ENCODE data around the gene PACRG. TPM values are rescaled to one million over a fixed set of nuclear protein-coding genes. Genes with fewer than 3 reads are reported as not detected.

The PACRG gene
- total RNA-seq, 1 donor from 2014 or later, result under 0.01 TPM

- no peak overlapping the region for H3K4me3 ChIP-seq (ENCODE audit: low read depth, low read length)
- no peaks in the 10 kb centered on the region for H3K36me3 ChIP-seq (ENCODE audit: control insufficient read depth, insufficient read depth, low read length)
- no peak for DNase-seq (ENCODE audit: low read depth)
- H3K27me3 ChIP-seq (ENCODE audit: control insufficient read depth, insufficient read depth, low read length), result no peaks in the 10 kb centered on the region
- TF ChIP-seq CTCF (IDR thresholded peaks at IDR 0.05; ENCODE audit: insufficient read depth, low read length, severe bottlenecking), result no peak
- no peak for FAIRE-seq
Measured at GRCh38 chr6:163031931-163032330, 304.2 kb downstream of the PACRG start.

- no peak overlapping the region for H3K4me3 ChIP-seq (ENCODE audit: low read depth, low read length)
- no peak for DNase-seq (ENCODE audit: low read depth)
- H3K36me3 ChIP-seq (ENCODE audit: control insufficient read depth, insufficient read depth, low read length), result no peaks in the 10 kb centered on the region
- FAIRE-seq, result no peak
- no peak for TF ChIP-seq CTCF (IDR thresholded peaks at IDR 0.05; ENCODE audit: insufficient read depth, low read length, severe bottlenecking)
- no peaks in the 10 kb centered on the region for H3K27me3 ChIP-seq (ENCODE audit: control insufficient read depth, insufficient read depth, low read length)
Measured at GRCh38 chr6:163036160-163036645, 308.4 kb downstream of the PACRG start.

GRCh38 chr6:163038317-163038716, 310.5 kb downstream of the PACRG start:
- H3K4me3 ChIP-seq (ENCODE audit: low read depth, low read length), result no peak overlapping the region
- no peak for TF ChIP-seq CTCF (IDR thresholded peaks at IDR 0.05; ENCODE audit: insufficient read depth, low read length, severe bottlenecking)
- no peaks in the 10 kb centered on the region for H3K27me3 ChIP-seq (ENCODE audit: control insufficient read depth, insufficient read depth, low read length)
- H3K36me3 ChIP-seq (ENCODE audit: control insufficient read depth, insufficient read depth, low read length), result no peaks in the 10 kb centered on the region
- DNase-seq (ENCODE audit: low read depth) (no peak), FAIRE-seq (no peak)

- TF ChIP-seq CTCF (IDR thresholded peaks at IDR 0.05; ENCODE audit: insufficient read depth, low read length, severe bottlenecking), result no peak
- Histone ChIP-seq H3K36me3 (ENCODE audit: control insufficient read depth, insufficient read depth, low read length) (no peaks in the 10 kb centered on the region), H3K27me3 (ENCODE audit: control insufficient read depth, insufficient read depth, low read length) (no peaks in the 10 kb centered on the region), H3K4me3 (ENCODE audit: low read depth, low read length) (no peak overlapping the region)
- FAIRE-seq (no peak), DNase-seq (ENCODE audit: low read depth) (no peak)
Measured at GRCh38 chr6:163048345-163048744, 320.6 kb downstream of the PACRG start.

- DNase-seq (ENCODE audit: low read depth) (no peak), FAIRE-seq (no peak)
- no peak for TF ChIP-seq CTCF (IDR thresholded peaks at IDR 0.05; ENCODE audit: insufficient read depth, low read length, severe bottlenecking)
- no peak overlapping the region for H3K4me3 ChIP-seq (ENCODE audit: low read depth, low read length)
- no peaks in the 10 kb centered on the region for H3K36me3 ChIP-seq (ENCODE audit: control insufficient read depth, insufficient read depth, low read length)
- H3K27me3 ChIP-seq (ENCODE audit: control insufficient read depth, insufficient read depth, low read length), result no peaks in the 10 kb centered on the region
Measured at GRCh38 chr6:163053667-163054344, 326.0 kb downstream of the PACRG start.

- Histone ChIP-seq H3K36me3 (ENCODE audit: control insufficient read depth, insufficient read depth, low read length) (no peaks in the 10 kb centered on the region), H3K27me3 (ENCODE audit: control insufficient read depth, insufficient read depth, low read length) (no peaks in the 10 kb centered on the region), H3K4me3 (ENCODE audit: low read depth, low read length) (no peak overlapping the region)
- DNase-seq (ENCODE audit: low read depth), result no peak
- no peak for FAIRE-seq
- TF ChIP-seq CTCF (IDR thresholded peaks at IDR 0.05; ENCODE audit: insufficient read depth, low read length, severe bottlenecking), result no peak
Measured at GRCh38 chr6:163054641-163055040, 326.9 kb downstream of the PACRG start.
